BLaER1 treated with 17β-estradiol and CSF1 and Interleukin-3, amounts not matched to agents 10 nM and 100 nM (cell line): ENCODE measurements around the gene SLC35G6.

Experiments
- H3K27ac ChIP-seq, 11 experiments: shearing (Covaris generic); formaldehyde crosslinking; 2 replicates each; pipeline ENCODE4 v1.8.1; 2022
- H3K27me3 ChIP-seq, 11 experiments: shearing (Covaris generic); formaldehyde crosslinking; 2 replicates each; pipeline ENCODE4 v1.8.1; 2022
- H3K36me3 ChIP-seq, 11 experiments: shearing (Covaris generic); formaldehyde crosslinking; 2 replicates each; pipeline ENCODE4 v1.8.1; 2022
- H3K4me1 ChIP-seq, 10 experiments: shearing (Covaris generic); formaldehyde crosslinking; 2 replicates each; pipeline ENCODE4 v1.8.1; 2022
- H3K4me2 ChIP-seq, 11 experiments: shearing (Covaris generic); formaldehyde crosslinking; 2 replicates each; pipeline ENCODE4 v1.8.1; 2022
- H3K4me3 ChIP-seq, 10 experiments: shearing (Covaris generic); formaldehyde crosslinking; 2 replicates each; pipeline ENCODE4 v1.8.1; 2022
- H3K9ac ChIP-seq, 11 experiments: shearing (Covaris generic); formaldehyde crosslinking; 2 replicates each; pipeline ENCODE4 v1.8.1; 2022
- H3K9me3 ChIP-seq, 11 experiments: shearing (Covaris generic); formaldehyde crosslinking; replicated peaks in 1 of 11; 2 replicates each; pipeline ENCODE4 v1.8.1; 2022
- H4K20me1 ChIP-seq, 11 experiments: shearing (Covaris generic); formaldehyde crosslinking; 2 replicates each; pipeline ENCODE4 v1.8.1; 2022
- Cebpa-rat ChIP-seq, 11 experiments: shearing (Covaris generic); IDR thresholded peaks; 2 replicates each; pipeline ENCODE4 v1.8.1; 2022

The SLC35G6 gene

GRCh38 chr17:7508846-7509245 lies 27.6 kb downstream of the SLC35G6 start:
- Histone ChIP-seq H3K36me3 (peaks cover 100% of the 10 kb centered on the region in 11 experiments), H4K20me1 (peaks cover 0 to 84% (median 61%) of the 10 kb centered on the region in 11 experiments; a peak in 18 of 22 replicates), H3K27me3 (no peaks in the 10 kb centered on the region), H3K27ac (no peak overlapping the region), H3K4me1 (peaks cover 0 to 13% (median 0%) of the 10 kb centered on the region in 10 experiments; a peak in 3 of 20 replicates), H3K9ac (peak overlapping the region in 1 of 11 experiments; percentile 11; a peak in 1 of 22 replicates), H3K9me3 (no peaks in the 10 kb centered on the region), H3K4me3 (no peak overlapping the region), H3K4me2 (no peak overlapping the region)
- no peak for TF ChIP-seq Cebpa-rat (IDR thresholded peaks at IDR 0.05)

DNA sequence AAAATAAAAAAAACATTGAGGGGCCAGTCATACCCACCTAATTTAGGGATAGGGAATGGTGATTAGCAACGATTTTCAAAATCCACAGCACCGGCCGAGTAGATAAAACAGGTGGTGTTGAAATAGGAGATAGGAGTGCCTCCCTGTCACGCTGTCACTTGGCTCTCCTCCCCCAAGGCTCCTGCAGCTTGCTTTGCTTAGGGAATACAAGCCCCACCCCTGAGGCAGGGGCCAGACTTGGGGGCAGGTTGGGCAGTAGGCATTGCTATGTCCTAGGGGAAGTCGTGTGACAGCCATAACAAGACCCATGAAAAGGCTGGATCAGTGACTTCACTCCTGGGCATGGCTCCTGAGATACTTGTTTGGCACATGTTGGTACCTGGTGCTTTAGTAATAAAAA lies 28.7 kb downstream of the SLC35G6 start:
- Histone ChIP-seq H3K4me2 (no peak overlapping the region), H3K27ac (no peak overlapping the region), H3K4me3 (no peak overlapping the region), H3K9ac (no peak overlapping the region), H3K36me3 (peaks cover 92 to 100% (median 97%) of the 10 kb centered on the region in 11 experiments), H3K9me3 (no peaks in the 10 kb centered on the region), H3K27me3 (no peaks in the 10 kb centered on the region), H3K4me1 (peaks cover 0 to 15% (median 4%) of the 10 kb centered on the region in 10 experiments; a peak in 14 of 20 replicates), H4K20me1 (peaks cover 0 to 81% (median 52%) of the 10 kb centered on the region in 11 experiments; a peak in 18 of 22 replicates)
- no peak for TF ChIP-seq Cebpa-rat (IDR thresholded peaks at IDR 0.05)

DNA sequence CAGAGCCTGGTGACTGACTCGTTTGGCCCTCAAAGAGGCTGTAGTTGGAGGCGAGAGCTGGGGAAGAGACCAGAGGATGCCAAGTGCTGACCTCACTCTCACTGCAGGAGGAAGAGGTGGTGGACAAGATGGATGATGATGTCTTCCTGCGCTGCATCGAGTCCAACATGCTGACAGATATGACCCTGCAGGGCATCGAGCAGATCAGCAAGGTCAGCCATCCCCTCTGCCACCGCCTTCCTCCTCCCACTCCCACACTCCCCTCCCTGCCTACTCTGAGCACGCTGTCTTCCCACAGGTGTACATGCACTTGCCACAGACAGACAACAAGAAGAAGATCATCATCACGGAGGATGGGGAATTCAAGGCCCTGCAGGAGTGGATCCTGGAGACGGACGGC lies 29.9 kb downstream of the SLC35G6 start:
- Histone ChIP-seq H3K9me3 (no peaks in the 10 kb centered on the region), H3K4me3 (no peak overlapping the region), H3K27me3 (no peaks in the 10 kb centered on the region), H3K36me3 (peaks cover 81 to 99% (median 93%) of the 10 kb centered on the region in 11 experiments), H3K27ac (no peak overlapping the region), H3K4me2 (no peak overlapping the region), H4K20me1 (peaks cover 0 to 69% (median 51%) of the 10 kb centered on the region in 11 experiments; a peak in 18 of 22 replicates), H3K9ac (no peak overlapping the region), H3K4me1 (peaks cover 0 to 27% (median 15%) of the 10 kb centered on the region in 10 experiments; a peak in 17 of 20 replicates)
- TF ChIP-seq Cebpa-rat (IDR thresholded peaks at IDR 0.05) = no peak

DNA sequence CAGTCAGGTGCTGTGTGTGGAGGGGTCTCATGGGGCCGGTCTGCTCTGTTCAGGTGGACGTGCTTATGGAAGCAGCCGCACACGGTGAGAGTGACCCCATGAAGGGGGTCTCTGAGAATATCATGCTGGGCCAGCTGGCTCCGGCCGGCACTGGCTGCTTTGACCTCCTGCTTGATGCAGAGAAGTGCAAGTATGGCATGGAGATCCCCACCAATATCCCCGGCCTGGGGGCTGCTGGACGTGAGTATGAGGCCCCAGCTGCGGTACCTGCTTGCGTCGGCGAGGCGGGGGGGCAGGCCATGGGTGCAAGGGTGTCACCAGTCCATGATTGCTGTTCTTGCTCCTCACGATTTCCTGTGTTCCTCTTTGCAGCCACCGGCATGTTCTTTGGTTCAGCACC lies 30.9 kb downstream of the SLC35G6 start:
- H3K9me3 ChIP-seq = no peaks in the 10 kb centered on the region
- no peak overlapping the region for H3K27ac ChIP-seq
- peaks cover 0 to 61% (median 44%) of the 10 kb centered on the region in 11 experiments; a peak in 18 of 22 replicates for H4K20me1 ChIP-seq
- no peaks in the 10 kb centered on the region for H3K27me3 ChIP-seq
- H3K4me2 ChIP-seq = no peak overlapping the region
- H3K9ac ChIP-seq = no peak overlapping the region
- H3K4me1 ChIP-seq = peaks cover 0 to 33% (median 21%) of the 10 kb centered on the region in 10 experiments; a peak in 17 of 20 replicates
- no peak overlapping the region for H3K4me3 ChIP-seq
- TF ChIP-seq Cebpa-rat (IDR thresholded peaks at IDR 0.05) = no peak
- peaks cover 71 to 98% (median 85%) of the 10 kb centered on the region in 11 experiments for H3K36me3 ChIP-seq

GRCh38 chr17:7512824-7513540 lies 31.7 kb downstream of the SLC35G6 start:
- no peak for TF ChIP-seq Cebpa-rat (IDR thresholded peaks at IDR 0.05)
- no peak overlapping the region for H3K4me2 ChIP-seq
- no peaks in the 10 kb centered on the region for H3K9me3 ChIP-seq
- no peak overlapping the region for H3K4me3 ChIP-seq
- no peak overlapping the region; a peak in 1 of 22 replicates for H3K9ac ChIP-seq
- peaks cover 0 to 54% (median 43%) of the 10 kb centered on the region in 11 experiments; a peak in 18 of 22 replicates for H4K20me1 ChIP-seq
- H3K27me3 ChIP-seq = no peaks in the 10 kb centered on the region
- H3K27ac ChIP-seq = no peak overlapping the region
- peaks cover 62 to 91% (median 79%) of the 10 kb centered on the region in 11 experiments for H3K36me3 ChIP-seq
- peaks cover 0 to 33% (median 21%) of the 10 kb centered on the region in 10 experiments; a peak in 17 of 20 replicates for H3K4me1 ChIP-seq

- Histone ChIP-seq H3K36me3 (peaks cover 52 to 89% (median 70%) of the 10 kb centered on the region in 11 experiments), H3K4me1 (peaks cover 0 to 33% (median 21%) of the 10 kb centered on the region in 10 experiments; a peak in 17 of 20 replicates), H3K9me3 (no peaks in the 10 kb centered on the region), H3K4me2 (no peak overlapping the region), H4K20me1 (peaks cover 0 to 50% (median 42%) of the 10 kb centered on the region in 11 experiments; a peak in 18 of 22 replicates), H3K9ac (no peak overlapping the region), H3K27me3 (no peaks in the 10 kb centered on the region), H3K4me3 (no peak overlapping the region), H3K27ac (peak overlapping the region in 1 of 11 experiments; percentile 6; a peak in 2 of 22 replicates)
- no peak for TF ChIP-seq Cebpa-rat (IDR thresholded peaks at IDR 0.05)
Measured at GRCh38 chr17:7513850-7514419, 32.7 kb downstream of the SLC35G6 start.

DNA sequence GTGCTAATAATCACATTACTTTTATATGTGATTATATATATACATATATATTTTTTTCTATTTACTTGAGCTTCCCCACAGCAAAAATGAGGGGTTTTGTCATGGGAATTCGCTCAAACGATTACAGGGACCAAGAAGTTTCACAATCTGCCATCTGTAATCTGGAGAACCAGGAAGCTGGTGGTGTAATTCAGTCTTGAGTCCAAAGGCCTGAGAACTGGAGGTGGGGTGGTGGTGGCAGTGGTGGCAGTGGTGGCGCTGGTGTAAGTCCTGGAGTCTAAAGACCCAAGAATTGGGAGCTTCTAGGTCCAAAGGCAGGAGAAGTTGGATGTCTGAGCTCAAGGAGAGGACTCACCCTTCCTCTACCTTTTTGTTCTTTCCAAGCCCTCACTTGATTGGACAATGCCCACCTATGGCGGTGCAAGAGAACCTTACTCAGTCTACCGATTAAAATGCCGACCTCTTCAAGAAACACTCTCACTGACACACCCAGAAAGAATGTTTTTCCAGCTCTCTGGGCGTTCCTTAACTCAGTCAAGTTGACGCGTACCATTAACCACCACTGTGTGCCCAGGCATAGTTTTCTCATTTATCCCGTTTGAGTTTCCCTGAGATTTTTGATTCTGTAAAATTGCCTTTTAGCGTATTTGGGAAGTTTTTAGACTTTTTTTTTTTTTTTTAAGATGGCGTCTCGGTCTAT lies 34.8 kb downstream of the SLC35G6 start:
- no peaks in the 10 kb centered on the region for H3K9me3 ChIP-seq
- peak overlapping the region in 9 of 11 experiments; percentile 31 to 72 (median 57); a peak in 17 of 22 replicates for H3K4me2 ChIP-seq
- H3K4me1 ChIP-seq = peaks cover 0 to 33% (median 21%) of the 10 kb centered on the region in 10 experiments; a peak in 17 of 20 replicates
- H3K27ac ChIP-seq = peak overlapping the region; percentile 13 to 66 (median 50); a peak in 18 of 22 replicates
- no peak overlapping the region; a peak in 1 of 20 replicates for H3K4me3 ChIP-seq
- no peaks in the 10 kb centered on the region for H3K27me3 ChIP-seq
- peak in 2 of 11 experiments; percentile 21 to 25; a peak in 2 of 22 replicates for TF ChIP-seq Cebpa-rat (IDR thresholded peaks at IDR 0.05)
- H3K9ac ChIP-seq = peak overlapping the region in 7 of 11 experiments; percentile 2 to 47 (median 21); a peak in 10 of 22 replicates
- peaks cover 0 to 35% (median 29%) of the 10 kb centered on the region in 11 experiments; a peak in 17 of 22 replicates for H4K20me1 ChIP-seq
- H3K36me3 ChIP-seq = peaks cover 31 to 68% (median 49%) of the 10 kb centered on the region in 11 experiments

- Histone ChIP-seq H3K36me3 (peaks cover 0 to 9% (median 4%) of the 10 kb centered on the region in 11 experiments; a peak in 3 of 22 replicates), H3K9ac (no peak overlapping the region), H3K27me3 (no peaks in the 10 kb centered on the region), H3K4me3 (no peak overlapping the region), H3K4me2 (no peak overlapping the region), H3K4me1 (peaks cover 0 to 4% (median 0%) of the 10 kb centered on the region in 10 experiments; a peak in 1 of 20 replicates), H4K20me1 (no peaks in the 10 kb centered on the region), H3K9me3 (peaks cover 17 to 33% (median 21%) of the 10 kb centered on the region in 11 experiments), H3K27ac (no peak overlapping the region)
- no peak for TF ChIP-seq Cebpa-rat (IDR thresholded peaks at IDR 0.05)
Measured at GRCh38 chr17:7523033-7523432, 41.8 kb downstream of the SLC35G6 start.
